ENCODE measurements around the gene HEATR3.

DNA sequence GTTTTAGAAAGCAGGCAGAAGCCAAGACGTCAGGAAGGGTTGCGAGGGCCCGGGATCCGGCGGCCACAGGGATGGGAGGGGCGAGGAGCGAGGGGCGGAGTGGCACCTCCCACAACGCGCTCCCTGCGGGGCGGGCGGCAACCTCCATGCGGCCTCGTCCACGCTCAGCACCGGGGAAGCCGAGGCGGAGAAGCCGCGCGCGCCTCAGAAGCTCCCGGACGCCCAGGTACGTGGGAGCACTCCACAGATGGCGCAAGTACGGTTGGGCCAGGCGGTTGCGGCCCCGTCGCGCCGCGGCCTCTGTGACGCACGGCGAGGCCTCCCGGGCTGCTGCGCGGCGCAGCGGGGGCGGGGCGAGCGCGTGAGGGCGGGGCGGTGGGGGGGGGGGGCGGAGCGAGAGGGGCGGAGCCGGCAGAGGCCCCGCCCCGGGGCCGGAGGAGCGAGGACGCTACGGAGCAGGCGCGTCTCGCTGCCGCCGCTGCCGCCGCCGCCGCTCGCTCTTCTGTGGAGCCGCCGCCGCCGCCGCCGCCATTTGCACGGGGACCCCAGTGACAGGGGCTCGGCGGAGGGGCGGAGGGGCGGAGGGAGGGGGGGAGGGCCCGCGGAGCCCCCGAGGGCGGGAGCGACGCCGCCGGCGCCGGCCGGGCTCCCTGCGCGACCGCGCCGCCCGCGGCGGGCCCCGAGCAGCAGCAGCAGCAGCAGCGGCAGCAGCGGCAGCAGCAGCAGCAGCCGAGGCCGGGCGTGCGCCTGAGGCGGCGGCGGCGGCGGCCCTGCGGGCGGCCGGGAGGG, 87.2 kb downstream of the HEATR3 start, which contains the start of gene TENT4B:
- no peak for TF ChIP-seq CEBPB (IDR thresholded peaks at IDR 0.05; ENCODE audit: low read depth, low read length)
- peak; percentile 94 for TF ChIP-seq POLR2AphosphoS5 (IDR thresholded peaks at IDR 0.05; ENCODE audit: low read depth, low read length)
- TF ChIP-seq, protein P1, sequence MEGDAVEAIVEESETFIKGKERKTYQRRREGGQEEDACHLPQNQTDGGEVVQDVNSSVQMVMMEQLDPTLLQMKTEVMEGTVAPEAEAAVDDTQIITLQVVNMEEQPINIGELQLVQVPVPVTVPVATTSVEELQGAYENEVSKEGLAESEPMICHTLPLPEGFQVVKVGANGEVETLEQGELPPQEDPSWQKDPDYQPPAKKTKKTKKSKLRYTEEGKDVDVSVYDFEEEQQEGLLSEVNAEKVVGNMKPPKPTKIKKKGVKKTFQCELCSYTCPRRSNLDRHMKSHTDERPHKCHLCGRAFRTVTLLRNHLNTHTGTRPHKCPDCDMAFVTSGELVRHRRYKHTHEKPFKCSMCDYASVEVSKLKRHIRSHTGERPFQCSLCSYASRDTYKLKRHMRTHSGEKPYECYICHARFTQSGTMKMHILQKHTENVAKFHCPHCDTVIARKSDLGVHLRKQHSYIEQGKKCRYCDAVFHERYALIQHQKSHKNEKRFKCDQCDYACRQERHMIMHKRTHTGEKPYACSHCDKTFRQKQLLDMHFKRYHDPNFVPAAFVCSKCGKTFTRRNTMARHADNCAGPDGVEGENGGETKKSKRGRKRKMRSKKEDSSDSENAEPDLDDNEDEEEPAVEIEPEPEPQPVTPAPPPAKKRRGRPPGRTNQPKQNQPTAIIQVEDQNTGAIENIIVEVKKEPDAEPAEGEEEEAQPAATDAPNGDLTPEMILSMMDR (IDR thresholded peaks at IDR 0.05; ENCODE audit: control extremely low read depth in 1 of 3, insufficient read depth in 1 of 3, low read depth in 1 of 3, low read length in 3 of 3), result no peak
- no peak for TF ChIP-seq SP1 (IDR thresholded peaks at IDR 0.05; ENCODE audit: low read depth, low read length)
